IMR-90 (cell line): Measurements from ENCODE around the gene CELF6. TPM values are rescaled to one million over a fixed set of nuclear protein-coding genes. Genes with fewer than 3 reads are reported as not detected.

Experiments used
- ATAC-seq: fragments of 200-7000 bp; cut with Tn5 transposase; 2 replicates; pipeline ENCODE4 v1.9.1; 2020; ENCODE audit warnings: low read depth, mild to moderate bottlenecking, moderate library complexity
- BruUV-seq: library from RNA; stranded (reverse); fragments of 400-500 nt; replicated peaks from 2 replicates; lab custom pipeline; 2021; lab: Mats Ljungman, UMichigan
- CTCF ChIA-PET: fragments of 300-600 bp; formaldehyde crosslinking; extraction: SDS; loops from one replicate; lab custom pipeline; 2021; ENCODE audit warnings: antibody characterized with exemption; lab: Yijun Ruan, JAX
- POLR2A ChIA-PET: fragments of 300-600 bp; sonication (Branson Sonifier 250); formaldehyde crosslinking; loops from one replicate; lab custom pipeline; 2022; ENCODE audit warnings: antibody characterized with exemption; ENCODE audit not compliant: unreplicated experiment; lab: Charles Lee
- DNase-seq: peaks from one replicate; pipeline ENCODE4 v3.0.0; 2013
- H2AFZ ChIP-seq: replicated peaks from 2 replicates; pipeline ENCODE3; 2013; ENCODE audit warnings: low read length, mild to moderate bottlenecking; ENCODE audit not compliant: poor library complexity
- H2AK5ac ChIP-seq: 2 replicates; pipeline ENCODE4 v1.6.1; 2013; ENCODE audit warnings: low read depth, low read length, inconsistent platforms
- H2AK9ac ChIP-seq: replicated peaks from 2 replicates; pipeline ENCODE3; 2013; ENCODE audit warnings: mild to moderate bottlenecking, low read depth, low read length, moderate library complexity; ENCODE audit not compliant: poor library complexity
- H2BK120ac ChIP-seq: 2 replicates; pipeline ENCODE4 v1.6.1; 2013; ENCODE audit warnings: low read depth, low read length, inconsistent platforms
- H2BK15ac ChIP-seq: 3 replicates; pipeline ENCODE4 v1.6.1; 2013; ENCODE audit warnings: low read depth, low read length, inconsistent platforms
- H2BK20ac ChIP-seq: 2 replicates; pipeline ENCODE4 v1.6.1; 2013; ENCODE audit warnings: low read depth, mild to moderate bottlenecking, inconsistent platforms, low read length, moderate library complexity
- H2BK5ac ChIP-seq: 2 replicates; pipeline ENCODE4 v1.6.1; 2013; ENCODE audit warnings: mild to moderate bottlenecking, low read depth, low read length, inconsistent platforms; ENCODE audit not compliant: poor library complexity, severe bottlenecking
- H3K14ac ChIP-seq: replicated peaks from 2 replicates; pipeline ENCODE4 v1.6.1; 2013; ENCODE audit warnings: low read depth, low read length, inconsistent platforms
- H3K18ac ChIP-seq: 2 replicates; pipeline ENCODE4 v1.6.1; 2013; ENCODE audit warnings: low read depth, low read length, control low read depth
- H3K23ac ChIP-seq: 2 replicates; pipeline ENCODE4 v1.6.1; 2013; ENCODE audit warnings: low read depth, low read length, inconsistent platforms
- H3K27ac ChIP-seq: 2 replicates; pipeline ENCODE4 v1.5.1; 2013; ENCODE audit warnings: mild to moderate bottlenecking, control low read depth, low read length; ENCODE audit not compliant: insufficient read depth
- H3K27me3 ChIP-seq: 2 replicates; pipeline ENCODE4 v1.6.1; 2013; ENCODE audit warnings: low read length; ENCODE audit not compliant: control insufficient read depth, insufficient read depth
- H3K36me3 ChIP-seq: 2 replicates; pipeline ENCODE4 v1.6.1; 2013; ENCODE audit warnings: low read length, mixed read lengths; ENCODE audit not compliant: control insufficient read depth, insufficient read depth
- H3K4ac ChIP-seq: 2 replicates; pipeline ENCODE4 v1.6.1; 2013; ENCODE audit warnings: low read depth, low read length, inconsistent platforms
- H3K4me1 ChIP-seq: 2 replicates; pipeline ENCODE4 v1.6.1; 2013; ENCODE audit warnings: low read length, mixed read lengths; ENCODE audit not compliant: control insufficient read depth, insufficient read depth
- H3K4me2 ChIP-seq: 2 replicates; pipeline ENCODE4 v1.6.1; 2013; ENCODE audit warnings: low read depth, mild to moderate bottlenecking, control low read depth, low read length, moderate library complexity
- H3K4me3 ChIP-seq: 2 replicates; pipeline ENCODE4 v1.5.1; 2013; ENCODE audit warnings: low read depth, mild to moderate bottlenecking, control low read depth, low read length, moderate library complexity; ENCODE audit not compliant: insufficient read depth
- H3K56ac ChIP-seq: 2 replicates; pipeline ENCODE4 v1.6.1; 2013; ENCODE audit warnings: low read length, inconsistent platforms; ENCODE audit not compliant: insufficient read depth; ENCODE audit errors: extremely low read depth
- H3K79me1 ChIP-seq, 2 experiments: 2 replicates each; pipeline ENCODE4 v1.6.1; 2013; ENCODE audit warnings: low read length in 2 of 2, inconsistent platforms in 1 of 2, low read depth in 1 of 2
- H3K9ac ChIP-seq: 2 replicates; pipeline ENCODE4 v1.6.1; 2013; ENCODE audit warnings: low read depth, low read length, control low read depth
- H3K9me1 ChIP-seq: 2 replicates; pipeline ENCODE4 v1.6.1; 2013; ENCODE audit warnings: low read length, inconsistent platforms; ENCODE audit not compliant: insufficient read depth
- H3K9me3 ChIP-seq: 2 replicates; pipeline ENCODE4 v1.6.1; 2013; ENCODE audit warnings: low read length; ENCODE audit not compliant: control insufficient read depth, insufficient read depth
- H4K20me1 ChIP-seq: 2 replicates; pipeline ENCODE4 v1.6.1; 2013; ENCODE audit warnings: low read length, inconsistent platforms; ENCODE audit not compliant: insufficient read depth
- H4K5ac ChIP-seq: 2 replicates; pipeline ENCODE4 v1.6.1; 2013; ENCODE audit warnings: mild to moderate bottlenecking, low read depth, low read length, control low read depth
- H4K8ac ChIP-seq, 2 experiments: 2 replicates each; pipeline ENCODE4 v1.6.1; 2013; ENCODE audit warnings: low read depth in 2 of 2, low read length in 2 of 2, control low read depth in 1 of 2, inconsistent platforms in 1 of 2
- H4K91ac ChIP-seq: 2 replicates; pipeline ENCODE4 v1.6.1; 2013; ENCODE audit warnings: low read depth, low read length, inconsistent platforms; ENCODE audit not compliant: insufficient read depth
- BHLHE40 ChIP-seq: fragments of 150-350 bp; IDR thresholded peaks from 2 replicates; pipeline ENCODE4 v1.6.1; 2016; ENCODE audit warnings: mild to moderate bottlenecking, low read depth, low read length
- CEBPB ChIP-seq: IDR thresholded peaks from 2 replicates; pipeline ENCODE4 v1.6.1; 2012; ENCODE audit warnings: low read depth, low read length, improper control_type of control experiment
- FOS ChIP-seq: fragments of 150-350 bp; IDR thresholded peaks from 2 replicates; pipeline ENCODE4 v1.6.1; 2016; ENCODE audit warnings: low read depth, low read length
- MAFK ChIP-seq: IDR thresholded peaks from 2 replicates; pipeline ENCODE4 v1.6.1; 2012; ENCODE audit warnings: low read depth, low read length, improper control_type of control experiment
- MAZ ChIP-seq: IDR thresholded peaks from 2 replicates; pipeline ENCODE4 v1.6.1; 2012; ENCODE audit warnings: low read depth, mild to moderate bottlenecking, low read length, improper control_type of control experiment, moderate library complexity, borderline replicate concordance
- MXI1 ChIP-seq: IDR thresholded peaks from 2 replicates; pipeline ENCODE4 v1.6.1; 2012; ENCODE audit warnings: low read depth, mild to moderate bottlenecking, low read length, moderate library complexity, borderline replicate concordance
- POLR2A ChIP-seq: IDR thresholded peaks from 2 replicates; pipeline ENCODE4 v1.6.1; 2012; ENCODE audit warnings: mild to moderate bottlenecking, low read depth, low read length
- RAD21 ChIP-seq: IDR thresholded peaks from 2 replicates; pipeline ENCODE4 v1.6.1; 2012; ENCODE audit warnings: low read length, improper control_type of control experiment
- RCOR1 ChIP-seq: IDR thresholded peaks from 2 replicates; pipeline ENCODE4 v1.6.1; 2012; ENCODE audit warnings: mild to moderate bottlenecking, low read length, improper control_type of control experiment; ENCODE audit not compliant: insufficient replicate concordance
- RFX5 ChIP-seq: IDR thresholded peaks from 2 replicates; pipeline ENCODE4 v1.8.0; 2012; ENCODE audit warnings: low read depth, mild to moderate bottlenecking, low read length, moderate library complexity
- SMC3 ChIP-seq: fragments of 150-350 bp; IDR thresholded peaks from 2 replicates; pipeline ENCODE4 v1.6.1; 2016; ENCODE audit warnings: low read depth, mild to moderate bottlenecking, antibody characterized with exemption, low read length, moderate library complexity
- USF2 ChIP-seq: fragments of 150-350 bp; IDR thresholded peaks from 2 replicates; pipeline ENCODE4 v1.6.1; 2017; ENCODE audit warnings: mild to moderate bottlenecking, antibody characterized with exemption, low read length, low read depth
- WGBS, 2 experiments: methylation state at CpG; one replicate each; pipeline versions ENCODE4 v1.1.5 to v1.1.7; 2013; ENCODE audit warnings: missing lambda C conversion rate in 2 of 2; ENCODE audit not compliant: insufficient read length in 1 of 2; ENCODE audit errors: extremely low coverage in 2 of 2; 5-methylcytosine and 5-hydroxymethylcytosine counted together
- dilution Hi-C: fragments of 300-500 bp; cut with HindIII; formaldehyde crosslinking; loops from one replicate; pipeline ENCODE4 v1.14.3; 2018; ENCODE audit warnings: low sequenced_read_pairs; ENCODE audit not compliant: unreplicated experiment
- in situ Hi-C: fragments of 300-500 bp; cut with MboI; formaldehyde crosslinking; loops from 3 replicates; pipeline ENCODE4 v1.14.3; 2019; ENCODE audit warnings: low sequenced_read_pairs, inconsistent platforms, mixed read lengths
- intact Hi-C: fragments of 100-400 bp; cut with micrococcal nuclease; formaldehyde crosslinking; loops from 2 replicates; pipeline ENCODE4 v1.10.0; 2022
- polyA plus RNA-seq, 3 experiments: library from polyadenylated mRNA; depleted of rRNA; stranded (reverse); fragments of >200 nt; gene quantifications; 2 replicates each; pipeline ENCODE4 v1.2.3, GENCODE V29; 2012; ENCODE audit warnings: low replicate concordance in 1 of 3
- total RNA-seq: library from RNA; depleted of rRNA; stranded (reverse); fragments of >200 nt; gene quantifications from 2 replicates; pipeline ENCODE4 v1.2.3, GENCODE V29; 2012
- TF ChIP-seq, protein P1 (sequence below): fragments of 150-350 bp; IDR thresholded peaks from 2 replicates; pipeline ENCODE4 v1.6.1; 2016; ENCODE audit warnings: low read depth, mild to moderate bottlenecking, low read length, moderate library complexity, borderline replicate concordance

Gene CELF6
- total and polyA plus RNA-seq, 2 of the 4 experiments (the other 2 are of a cell fraction) = 0.07 TPM; not detected in 1

GRCh38 chr15:72272213-72272996, 47.6 kb downstream of the CELF6 start, which contains the start of gene PARP6:
TSS of gene PARP6 (minus strand) at chr15:72272554. CDS start at chr15:72267477, 5,077 bp downstream.
- Histone ChIP-seq H3K36me3 (peaks cover 1% of the 10 kb centered on the region), H3K27me3 (peaks cover 1% of the 10 kb centered on the region; the same call in 1 of the 2 replicates), H3K4me1 (no peaks in the 10 kb centered on the region), H3K18ac (peak within 1 kb of the TSS; percentile 8), H2AFZ (peak within 1 kb of the TSS; percentile 96), H3K79me1 (peaks cover 23 to 32% of the 10 kb centered on the region in 2 experiments), H4K8ac (peak within 1 kb of the TSS; percentile 92 to 98), H3K4me2 (peak within 1 kb of the TSS; percentile 93), H3K14ac (peak within 1 kb of the TSS; percentile 54), H4K20me1 (no peaks in the 10 kb centered on the region; the same call in 1 of the 2 replicates), H3K9me3 (no peaks in the 10 kb centered on the region), H2BK20ac (0 out of 2 replicates have a peak within 1 kb of the TSS, but pooled peaks have one; percentile 1), H3K4me3 (peak within 1 kb of the TSS; percentile 80), H3K27ac (peak within 1 kb of the TSS; percentile 45), H4K5ac (peak within 1 kb of the TSS; percentile 68), H2AK9ac (peak within 1 kb of the TSS; percentile 84), H2BK120ac (no peak within 1 kb of the TSS), H2BK5ac (peak within 1 kb of the TSS; percentile 51), H3K9ac (peak within 1 kb of the TSS; percentile 78), H2BK15ac (no peak within 1 kb of the TSS), H3K4ac (peak within 1 kb of the TSS; percentile 69), H4K91ac (peak within 1 kb of the TSS; percentile 55), H3K56ac (peak within 1 kb of the TSS; percentile 51), H3K23ac (peak within 1 kb of the TSS; percentile 52), H3K9me1 (peaks cover 4% of the 10 kb centered on the region; the same call in 1 of the 2 replicates), H2AK5ac (no peak within 1 kb of the TSS; the same call in 1 of the 2 replicates)
- CTCF ChIA-PET = no interaction called here
- ATAC-seq (peak; percentile 99), DNase-seq (peak; percentile 97)
- POLR2A ChIA-PET = no interaction called here
- in situ Hi-C loops = no loop called here
- WGBS, 2 experiments = 0% methylated on average over 37 of the region's 82 CpGs; no CpG with 5 or more reads in 1 of the 2 experiments
- no TSS peak for BruUV-seq
- intact Hi-C loops = loop anchor here (5.0 kb wide), 1 partner anchor 75 kb away; the partner anchor contains the start of gene GRAMD2A
- dilution Hi-C loops = no loop called here
- TF ChIP-seq RFX5 (no peak), POLR2A (peak; percentile 77), FOS (0 out of 2 replicates have a peak, but pooled peaks have one; percentile 14), USF2 (peak; percentile 98), RAD21 (peak; percentile 1; the same call in 1 of the 2 replicates), MXI1 (peak; percentile 78; the same call in 1 of the 2 replicates), SMC3 (0 out of 2 replicates have a peak, but pooled peaks have one; percentile 16), CEBPB (no peak), MAFK (no peak), BHLHE40 (peak; percentile 82), RCOR1 (no peak), MAZ (peak; percentile 60; the same call in 1 of the 2 replicates)
- TF ChIP-seq, protein P1, sequence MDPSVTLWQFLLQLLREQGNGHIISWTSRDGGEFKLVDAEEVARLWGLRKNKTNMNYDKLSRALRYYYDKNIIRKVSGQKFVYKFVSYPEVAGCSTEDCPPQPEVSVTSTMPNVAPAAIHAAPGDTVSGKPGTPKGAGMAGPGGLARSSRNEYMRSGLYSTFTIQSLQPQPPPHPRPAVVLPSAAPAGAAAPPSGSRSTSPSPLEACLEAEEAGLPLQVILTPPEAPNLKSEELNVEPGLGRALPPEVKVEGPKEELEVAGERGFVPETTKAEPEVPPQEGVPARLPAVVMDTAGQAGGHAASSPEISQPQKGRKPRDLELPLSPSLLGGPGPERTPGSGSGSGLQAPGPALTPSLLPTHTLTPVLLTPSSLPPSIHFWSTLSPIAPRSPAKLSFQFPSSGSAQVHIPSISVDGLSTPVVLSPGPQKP = no peak
